ENCODE measurements around the gene NISCH.

NISCH gene

GRCh38 chr3:52488746-52489145 is 33.3 kb downstream of the NISCH start:
- TF ChIP-seq ISL1 (CRISPR knock-in tag; IDR thresholded peaks at IDR 0.05): no peak
- no peak for TF ChIP-seq ZFP30 (CRISPR knock-in tag; IDR thresholded peaks at IDR 0.05)
- no peak for TF ChIP-seq CSDC2 (CRISPR knock-in tag; IDR thresholded peaks at IDR 0.05)
- TF ChIP-seq POU6F1 (CRISPR knock-in tag; IDR thresholded peaks at IDR 0.05; ENCODE audit: borderline replicate concordance, low read depth): no peak
- no peak for TF ChIP-seq ZFP3 (CRISPR knock-in tag; IDR thresholded peaks at IDR 0.05)
- no peak for TF ChIP-seq TCF4 (CRISPR knock-in tag; IDR thresholded peaks at IDR 0.05; ENCODE audit: borderline replicate concordance)
- TF ChIP-seq, protein P1, sequence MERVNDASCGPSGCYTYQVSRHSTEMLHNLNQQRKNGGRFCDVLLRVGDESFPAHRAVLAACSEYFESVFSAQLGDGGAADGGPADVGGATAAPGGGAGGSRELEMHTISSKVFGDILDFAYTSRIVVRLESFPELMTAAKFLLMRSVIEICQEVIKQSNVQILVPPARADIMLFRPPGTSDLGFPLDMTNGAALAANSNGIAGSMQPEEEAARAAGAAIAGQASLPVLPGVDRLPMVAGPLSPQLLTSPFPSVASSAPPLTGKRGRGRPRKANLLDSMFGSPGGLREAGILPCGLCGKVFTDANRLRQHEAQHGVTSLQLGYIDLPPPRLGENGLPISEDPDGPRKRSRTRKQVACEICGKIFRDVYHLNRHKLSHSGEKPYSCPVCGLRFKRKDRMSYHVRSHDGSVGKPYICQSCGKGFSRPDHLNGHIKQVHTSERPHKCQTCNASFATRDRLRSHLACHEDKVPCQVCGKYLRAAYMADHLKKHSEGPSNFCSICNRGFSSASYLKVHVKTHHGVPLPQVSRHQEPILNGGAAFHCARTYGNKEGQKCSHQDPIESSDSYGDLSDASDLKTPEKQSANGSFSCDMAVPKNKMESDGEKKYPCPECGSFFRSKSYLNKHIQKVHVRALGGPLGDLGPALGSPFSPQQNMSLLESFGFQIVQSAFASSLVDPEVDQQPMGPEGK (CRISPR knock-in tag; IDR thresholded peaks at IDR 0.05; ENCODE audit: borderline replicate concordance): no peak
- TF ChIP-seq ZNF8 (CRISPR knock-in tag; IDR thresholded peaks at IDR 0.05): no peak
- TF ChIP-seq, protein P2, sequence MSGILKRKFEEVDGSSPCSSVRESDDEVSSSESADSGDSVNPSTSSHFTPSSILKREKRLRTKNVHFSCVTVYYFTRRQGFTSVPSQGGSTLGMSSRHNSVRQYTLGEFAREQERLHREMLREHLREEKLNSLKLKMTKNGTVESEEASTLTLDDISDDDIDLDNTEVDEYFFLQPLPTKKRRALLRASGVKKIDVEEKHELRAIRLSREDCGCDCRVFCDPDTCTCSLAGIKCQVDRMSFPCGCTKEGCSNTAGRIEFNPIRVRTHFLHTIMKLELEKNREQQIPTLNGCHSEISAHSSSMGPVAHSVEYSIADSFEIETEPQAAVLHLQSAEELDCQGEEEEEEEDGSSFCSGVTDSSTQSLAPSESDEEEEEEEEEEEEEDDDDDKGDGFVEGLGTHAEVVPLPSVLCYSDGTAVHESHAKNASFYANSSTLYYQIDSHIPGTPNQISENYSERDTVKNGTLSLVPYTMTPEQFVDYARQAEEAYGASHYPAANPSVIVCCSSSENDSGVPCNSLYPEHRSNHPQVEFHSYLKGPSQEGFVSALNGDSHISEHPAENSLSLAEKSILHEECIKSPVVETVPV (CRISPR knock-in tag; IDR thresholded peaks at IDR 0.05): no peak
- TF ChIP-seq BACH2 (CRISPR knock-in tag; IDR thresholded peaks at IDR 0.05; ENCODE audit: borderline replicate concordance): no peak
- TF ChIP-seq, protein P3, sequence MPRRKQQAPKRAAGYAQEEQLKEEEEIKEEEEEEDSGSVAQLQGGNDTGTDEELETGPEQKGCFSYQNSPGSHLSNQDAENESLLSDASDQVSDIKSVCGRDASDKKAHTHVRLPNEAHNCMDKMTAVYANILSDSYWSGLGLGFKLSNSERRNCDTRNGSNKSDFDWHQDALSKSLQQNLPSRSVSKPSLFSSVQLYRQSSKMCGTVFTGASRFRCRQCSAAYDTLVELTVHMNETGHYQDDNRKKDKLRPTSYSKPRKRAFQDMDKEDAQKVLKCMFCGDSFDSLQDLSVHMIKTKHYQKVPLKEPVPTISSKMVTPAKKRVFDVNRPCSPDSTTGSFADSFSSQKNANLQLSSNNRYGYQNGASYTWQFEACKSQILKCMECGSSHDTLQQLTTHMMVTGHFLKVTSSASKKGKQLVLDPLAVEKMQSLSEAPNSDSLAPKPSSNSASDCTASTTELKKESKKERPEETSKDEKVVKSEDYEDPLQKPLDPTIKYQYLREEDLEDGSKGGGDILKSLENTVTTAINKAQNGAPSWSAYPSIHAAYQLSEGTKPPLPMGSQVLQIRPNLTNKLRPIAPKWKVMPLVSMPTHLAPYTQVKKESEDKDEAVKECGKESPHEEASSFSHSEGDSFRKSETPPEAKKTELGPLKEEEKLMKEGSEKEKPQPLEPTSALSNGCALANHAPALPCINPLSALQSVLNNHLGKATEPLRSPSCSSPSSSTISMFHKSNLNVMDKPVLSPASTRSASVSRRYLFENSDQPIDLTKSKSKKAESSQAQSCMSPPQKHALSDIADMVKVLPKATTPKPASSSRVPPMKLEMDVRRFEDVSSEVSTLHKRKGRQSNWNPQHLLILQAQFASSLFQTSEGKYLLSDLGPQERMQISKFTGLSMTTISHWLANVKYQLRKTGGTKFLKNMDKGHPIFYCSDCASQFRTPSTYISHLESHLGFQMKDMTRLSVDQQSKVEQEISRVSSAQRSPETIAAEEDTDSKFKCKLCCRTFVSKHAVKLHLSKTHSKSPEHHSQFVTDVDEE (CRISPR knock-in tag; IDR thresholded peaks at IDR 0.05): no peak
- no peak for TF ChIP-seq ESRRG (CRISPR knock-in tag; IDR thresholded peaks at IDR 0.05)
- no peak for TF ChIP-seq SNAI2 (CRISPR knock-in tag; IDR thresholded peaks at IDR 0.05)
- no peak for TF ChIP-seq ZNF70 (CRISPR knock-in tag; IDR thresholded peaks at IDR 0.05)
- TF ChIP-seq OSR1 (CRISPR knock-in tag; IDR thresholded peaks at IDR 0.05): no peak
- ATAC-seq: no peak

DNA sequence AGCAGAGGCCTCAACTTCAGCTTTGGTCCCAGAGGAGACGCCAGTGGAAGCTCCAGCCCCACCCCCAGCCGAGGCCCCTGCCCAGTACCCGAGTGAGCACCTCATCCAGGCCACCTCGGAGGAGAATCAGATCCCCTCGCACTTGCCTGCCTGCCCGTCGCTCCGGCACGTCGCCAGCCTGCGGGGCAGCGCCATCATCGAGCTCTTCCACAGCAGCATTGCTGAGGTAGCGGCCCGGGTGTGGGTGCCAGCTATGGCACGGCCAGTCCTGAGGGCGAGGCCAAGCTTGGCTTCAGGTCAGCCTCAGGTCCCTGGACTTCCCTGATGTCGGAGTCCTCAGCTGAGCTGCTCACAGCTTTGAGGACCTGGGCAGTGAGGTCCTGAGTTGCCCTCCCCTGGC is 34.0 kb downstream of the NISCH start:
- no peak for ATAC-seq
- TF ChIP-seq, protein P3 (CRISPR knock-in tag; IDR thresholded peaks at IDR 0.05): no peak
- TF ChIP-seq ZNF70 (CRISPR knock-in tag; IDR thresholded peaks at IDR 0.05): no peak
- TF ChIP-seq ZFP30 (CRISPR knock-in tag; IDR thresholded peaks at IDR 0.05): no peak
- TF ChIP-seq ZFP3 (CRISPR knock-in tag; IDR thresholded peaks at IDR 0.05): no peak
- no peak for TF ChIP-seq ZC3H10 (CRISPR knock-in tag; IDR thresholded peaks at IDR 0.05)
- TF ChIP-seq BACH2 (CRISPR knock-in tag; IDR thresholded peaks at IDR 0.05; ENCODE audit: borderline replicate concordance): no peak
- no peak for TF ChIP-seq OSR1 (CRISPR knock-in tag; IDR thresholded peaks at IDR 0.05)
- no peak for TF ChIP-seq RARB (CRISPR knock-in tag; IDR thresholded peaks at IDR 0.05)
- no peak for TF ChIP-seq TCF4 (CRISPR knock-in tag; IDR thresholded peaks at IDR 0.05; ENCODE audit: borderline replicate concordance)
- no peak for TF ChIP-seq PPARA (CRISPR knock-in tag; IDR thresholded peaks at IDR 0.05; ENCODE audit: borderline replicate concordance)
- no peak for TF ChIP-seq GLIS3 (CRISPR knock-in tag; IDR thresholded peaks at IDR 0.05)
- TF ChIP-seq, protein P2 (CRISPR knock-in tag; IDR thresholded peaks at IDR 0.05): no peak

All from SK-N-SH treated with all-trans-retinoic acid at 6 μM for 48 hours (cell line).